Endothelial cell of umbilical vein (primary cell): ENCODE results near the gene PTPN23.

Source experiments
- CTCF ChIP-seq, 2 donors: IDR thresholded peaks; 1 replicate in 1 of 2; 2 replicates in 1 of 2; pipeline ENCODE4 v1.5.1; 2011; ENCODE audit warnings: low read length in 2 of 2, mild to moderate bottlenecking in 2 of 2, moderate library complexity in 2 of 2, control low read depth in 1 of 2, inconsistent platforms in 1 of 2, low read depth in 1 of 2; ENCODE audit not compliant: insufficient read depth in 1 of 2; ENCODE audit errors: extremely low read depth in 1 of 2
- POLR2A ChIP-seq: IDR thresholded peaks from 2 replicates; pipeline ENCODE4 v1.6.1; 2012; ENCODE audit warnings: low read depth, mild to moderate bottlenecking, control low read depth, low read length

- TF ChIP-seq CTCF (IDR thresholded peaks at IDR 0.05; ENCODE audit: extremely low read depth in 1 of 2, insufficient read depth in 1 of 2, low read depth in 1 of 2, low read length in 2 of 2) (no peak), POLR2A (no peak)
Measured at GRCh38 chr3:47409284-47409683, 28.5 kb downstream of the PTPN23 start.
